ENCODE data around the gene CAPN12.

The CAPN12 gene

DNA sequence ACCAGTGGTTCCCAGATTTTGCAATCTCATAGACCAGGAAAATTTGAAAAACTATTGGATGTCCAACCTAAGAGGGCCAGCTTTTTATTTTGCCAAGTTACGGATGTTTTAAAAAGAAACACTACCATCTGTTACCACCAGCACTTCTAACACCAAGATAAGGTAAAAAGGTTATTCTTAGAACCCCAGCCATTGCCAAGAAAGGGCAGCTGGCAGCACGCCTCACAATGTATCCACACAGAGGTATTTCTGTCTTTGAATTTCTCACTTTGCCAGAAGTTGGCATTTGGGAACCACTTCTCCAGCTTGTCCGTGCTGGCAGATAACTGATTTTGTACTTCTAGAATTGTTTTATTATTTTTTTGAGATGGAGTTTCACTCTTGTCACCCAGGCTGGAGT is 28.7 kb downstream of the CAPN12 start:
- TF ChIP-seq, protein P1, sequence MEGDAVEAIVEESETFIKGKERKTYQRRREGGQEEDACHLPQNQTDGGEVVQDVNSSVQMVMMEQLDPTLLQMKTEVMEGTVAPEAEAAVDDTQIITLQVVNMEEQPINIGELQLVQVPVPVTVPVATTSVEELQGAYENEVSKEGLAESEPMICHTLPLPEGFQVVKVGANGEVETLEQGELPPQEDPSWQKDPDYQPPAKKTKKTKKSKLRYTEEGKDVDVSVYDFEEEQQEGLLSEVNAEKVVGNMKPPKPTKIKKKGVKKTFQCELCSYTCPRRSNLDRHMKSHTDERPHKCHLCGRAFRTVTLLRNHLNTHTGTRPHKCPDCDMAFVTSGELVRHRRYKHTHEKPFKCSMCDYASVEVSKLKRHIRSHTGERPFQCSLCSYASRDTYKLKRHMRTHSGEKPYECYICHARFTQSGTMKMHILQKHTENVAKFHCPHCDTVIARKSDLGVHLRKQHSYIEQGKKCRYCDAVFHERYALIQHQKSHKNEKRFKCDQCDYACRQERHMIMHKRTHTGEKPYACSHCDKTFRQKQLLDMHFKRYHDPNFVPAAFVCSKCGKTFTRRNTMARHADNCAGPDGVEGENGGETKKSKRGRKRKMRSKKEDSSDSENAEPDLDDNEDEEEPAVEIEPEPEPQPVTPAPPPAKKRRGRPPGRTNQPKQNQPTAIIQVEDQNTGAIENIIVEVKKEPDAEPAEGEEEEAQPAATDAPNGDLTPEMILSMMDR (IDR thresholded peaks at IDR 0.05): no peak
- no peaks in the 10 kb centered on the region for H3K4me1 ChIP-seq (ENCODE audit: control insufficient read depth in 1 of 2, insufficient read depth in 1 of 2, low read depth in 1 of 2, low read length in 1 of 2)
- H3K4me3 ChIP-seq (ENCODE audit: low read depth in 1 of 2, low read length in 1 of 2): no peak overlapping the region
- no peaks in the 10 kb centered on the region for H3K9me3 ChIP-seq
- peaks cover 100% of the 10 kb centered on the region for H3K36me3 ChIP-seq
- H3K27me3 ChIP-seq: no peaks in the 10 kb centered on the region
- no peak overlapping the region for H3K27ac ChIP-seq

DNA sequence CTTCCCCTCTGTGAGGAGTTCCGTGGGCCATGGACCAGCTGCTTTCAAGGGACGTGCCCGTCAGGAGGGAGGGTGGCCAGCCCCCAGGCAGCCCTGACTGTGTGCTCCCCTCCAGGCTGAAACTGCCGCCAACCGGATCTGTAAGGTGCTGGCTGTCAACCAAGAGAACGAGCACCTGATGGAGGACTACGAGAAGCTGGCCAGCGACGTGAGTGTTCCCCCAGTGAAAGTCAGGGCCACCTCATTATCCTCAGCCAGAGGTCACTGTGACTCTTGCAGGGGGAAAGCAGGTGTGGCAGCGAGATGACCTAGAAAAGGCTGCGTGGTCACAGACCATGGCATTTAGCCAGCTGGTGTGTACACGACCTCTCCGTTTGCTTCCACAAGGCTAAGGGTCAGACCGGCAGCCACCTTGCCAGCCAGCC is 29.9 kb downstream of the CAPN12 start:
- Histone ChIP-seq H3K27me3 (no peaks in the 10 kb centered on the region), H3K27ac (no peak overlapping the region), H3K36me3 (peaks cover 100% of the 10 kb centered on the region), H3K4me1 (ENCODE audit: control insufficient read depth in 1 of 2, insufficient read depth in 1 of 2, low read depth in 1 of 2, low read length in 1 of 2) (no peaks in the 10 kb centered on the region), H3K9me3 (no peaks in the 10 kb centered on the region), H3K4me3 (ENCODE audit: low read depth in 1 of 2, low read length in 1 of 2) (no peak overlapping the region)
- TF ChIP-seq, protein P1 (IDR thresholded peaks at IDR 0.05): no peak

DNA sequence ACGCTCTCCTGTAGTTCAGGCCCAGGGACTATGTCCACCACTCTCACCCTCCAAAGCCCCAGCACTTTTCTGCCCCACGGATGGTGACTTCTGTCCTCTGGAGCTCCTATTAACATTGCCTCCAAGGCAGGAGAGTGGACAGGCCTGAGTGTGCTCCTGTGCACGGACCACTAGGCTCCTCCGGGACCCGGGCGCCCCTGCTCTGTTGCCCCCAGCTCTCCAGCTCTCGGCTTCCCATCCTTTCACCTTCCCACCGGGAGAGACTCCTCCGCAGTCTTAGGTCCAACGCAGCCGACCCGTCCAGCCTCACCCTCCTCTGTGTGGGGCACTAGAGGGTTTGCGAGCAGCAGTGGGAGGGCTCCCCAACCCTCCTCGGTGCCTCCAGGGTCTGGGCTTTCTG is 30.4 kb downstream of the CAPN12 start:
- H3K27ac ChIP-seq: no peak overlapping the region
- H3K4me1 ChIP-seq (ENCODE audit: control insufficient read depth in 1 of 2, insufficient read depth in 1 of 2, low read depth in 1 of 2, low read length in 1 of 2): no peaks in the 10 kb centered on the region
- H3K9me3 ChIP-seq: no peaks in the 10 kb centered on the region
- no peak overlapping the region for H3K4me3 ChIP-seq (ENCODE audit: low read depth in 1 of 2, low read length in 1 of 2)
- no peaks in the 10 kb centered on the region for H3K27me3 ChIP-seq
- TF ChIP-seq, protein P1 (IDR thresholded peaks at IDR 0.05): no peak
- peaks cover 100% of the 10 kb centered on the region for H3K36me3 ChIP-seq

DNA sequence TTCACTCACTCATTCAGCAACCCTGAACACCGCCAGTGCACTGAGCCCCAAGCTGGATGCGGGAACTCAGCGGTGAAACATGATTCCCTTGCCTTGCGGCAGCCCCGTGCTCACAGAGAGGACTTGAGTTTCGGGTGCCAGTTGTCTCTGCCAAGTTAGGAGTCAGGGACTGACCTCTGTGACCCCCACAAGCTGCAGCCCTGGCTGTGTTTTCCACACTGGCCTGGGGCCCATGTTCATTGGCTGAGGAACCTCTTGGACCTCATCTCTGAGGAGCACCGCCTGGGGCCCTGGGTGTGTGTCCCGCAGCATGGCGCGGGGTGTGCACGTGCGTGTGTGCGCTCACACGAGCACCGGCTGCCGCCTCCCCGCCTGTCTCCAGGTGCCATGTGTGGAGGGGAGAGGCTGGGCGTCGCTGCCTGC is 31.0 kb downstream of the CAPN12 start:
- TF ChIP-seq, protein P1 (IDR thresholded peaks at IDR 0.05): no peak
- H3K4me3 ChIP-seq (ENCODE audit: low read depth in 1 of 2, low read length in 1 of 2): no peak overlapping the region
- H3K4me1 ChIP-seq (ENCODE audit: control insufficient read depth in 1 of 2, insufficient read depth in 1 of 2, low read depth in 1 of 2, low read length in 1 of 2): no peaks in the 10 kb centered on the region
- H3K9me3 ChIP-seq: no peaks in the 10 kb centered on the region
- H3K27me3 ChIP-seq: no peaks in the 10 kb centered on the region
- H3K27ac ChIP-seq: no peak overlapping the region
- peaks cover 100% of the 10 kb centered on the region for H3K36me3 ChIP-seq

DNA sequence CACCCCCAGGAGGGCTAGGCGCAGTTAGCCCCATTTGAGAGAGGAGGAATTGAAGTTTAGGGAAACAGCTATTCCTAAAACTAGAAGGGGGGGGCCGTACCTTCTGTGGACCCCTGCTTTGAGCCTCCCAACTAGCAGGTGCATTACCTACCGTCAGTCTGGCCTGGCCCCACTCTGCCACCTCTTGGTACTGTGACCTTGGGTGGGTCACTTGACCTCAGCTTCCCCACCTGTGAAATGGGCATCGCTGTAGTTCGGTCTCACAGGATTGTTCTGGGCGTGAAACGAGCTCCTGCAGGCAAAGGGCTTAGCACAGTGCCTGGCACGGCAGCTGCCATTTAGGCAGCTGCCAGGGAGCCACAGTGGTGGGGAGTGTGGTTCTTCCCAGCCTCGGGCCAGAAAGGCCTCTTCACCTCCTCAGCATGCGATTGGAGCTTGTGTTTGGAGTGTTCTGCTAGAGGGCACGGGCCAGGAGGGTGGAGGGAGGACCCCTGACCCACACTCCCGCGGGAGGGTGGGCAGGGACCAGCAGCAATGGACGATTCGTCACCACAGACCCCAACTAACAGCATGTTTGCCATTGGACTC is 32.0 kb downstream of the CAPN12 start:
- no peak overlapping the region for H3K4me3 ChIP-seq (ENCODE audit: low read depth in 1 of 2, low read length in 1 of 2)
- no peak overlapping the region for H3K27ac ChIP-seq
- H3K36me3 ChIP-seq: peaks cover 100% of the 10 kb centered on the region
- TF ChIP-seq, protein P1 (IDR thresholded peaks at IDR 0.05): no peak
- H3K9me3 ChIP-seq: no peaks in the 10 kb centered on the region
- no peaks in the 10 kb centered on the region for H3K27me3 ChIP-seq
- H3K4me1 ChIP-seq (ENCODE audit: control insufficient read depth in 1 of 2, insufficient read depth in 1 of 2, low read depth in 1 of 2, low read length in 1 of 2): no peaks in the 10 kb centered on the region
